DMS 273 (cell line): ENCODE results near the gene SLC6A11.

Source experiments
- DNase-seq: peaks from one replicate; lab custom pipeline; 2025; ENCODE audit not compliant: unreplicated experiment; lab: John Stamatoyannopoulos, UW

SLC6A11 gene

GRCh38 chr3:10928407-10928960 is 112.5 kb downstream of the SLC6A11 start:
- DNase-seq, result peak; percentile 10

GRCh38 chr3:10928961-10929471 is 113.0 kb downstream of the SLC6A11 start:
- DNase-seq, result no peak

GRCh38 chr3:10929978-10930665 is 114.1 kb downstream of the SLC6A11 start:
- DNase-seq, result no peak

GRCh38 chr3:10930666-10931040 is 114.6 kb downstream of the SLC6A11 start:
- no peak for DNase-seq

- DNase-seq, result no peak
These were observed 116.6 kb downstream of the SLC6A11 start for GRCh38 chr3:10932596-10932995.

GRCh38 chr3:10933021-10933420 is 117.0 kb downstream of the SLC6A11 start:
- DNase-seq, result no peak

- DNase-seq, result no peak
These were observed 117.4 kb downstream of the SLC6A11 start for GRCh38 chr3:10933470-10933804.

- no peak for DNase-seq
These were observed 117.9 kb downstream of the SLC6A11 start for GRCh38 chr3:10933805-10934481.

GRCh38 chr3:10935028-10935427 is 119.0 kb downstream of the SLC6A11 start:
- no peak for DNase-seq

GRCh38 chr3:10935846-10936631 is 120.0 kb downstream of the SLC6A11 start:
- DNase-seq, result no peak

- DNase-seq, result no peak
These were observed 120.7 kb downstream of the SLC6A11 start for GRCh38 chr3:10936686-10937085.

- DNase-seq, result no peak
These were observed 121.3 kb downstream of the SLC6A11 start for GRCh38 chr3:10937141-10937825.

- DNase-seq, result no peak
These were observed 123.5 kb downstream of the SLC6A11 start for GRCh38 chr3:10939556-10939955.

GRCh38 chr3:10940106-10940505 is 124.1 kb downstream of the SLC6A11 start:
- no peak for DNase-seq

- peak; percentile 31 for DNase-seq
These were observed 125.9 kb downstream of the SLC6A11 start for GRCh38 chr3:10941972-10942371.

- DNase-seq, result no peak
These were observed 126.7 kb downstream of the SLC6A11 start for GRCh38 chr3:10942690-10943205.

- DNase-seq, result no peak
These were observed 128.8 kb downstream of the SLC6A11 start for GRCh38 chr3:10944866-10945265.

- peak; percentile 73 for DNase-seq
These were observed 129.8 kb downstream of the SLC6A11 start for GRCh38 chr3:10945683-10946287.

GRCh38 chr3:10946526-10946925 is 130.5 kb downstream of the SLC6A11 start:
- DNase-seq, result no peak

- DNase-seq, result no peak
These were observed 132.3 kb downstream of the SLC6A11 start for GRCh38 chr3:10948326-10948725.
